A549 treated with dexamethasone at 1 μM for 4 hours (cell line): ENCODE measurements around the gene LRRC1. TPM values are rescaled to one million over a fixed set of nuclear protein-coding genes. Genes with fewer than 3 reads are reported as not detected.

ENCODE experiments used
- total RNA-seq: library from RNA; stranded (reverse); fragments of 200-300 nt; extraction: Qiagen RNA extraction; gene quantifications from 5 replicates; pipeline ENCODE4 v1.2.3, GENCODE V29; 2022

Gene LRRC1
- 5.5 to 7.1 TPM (median 6.2 TPM) in 5 replicates for total RNA-seq

DNA sequence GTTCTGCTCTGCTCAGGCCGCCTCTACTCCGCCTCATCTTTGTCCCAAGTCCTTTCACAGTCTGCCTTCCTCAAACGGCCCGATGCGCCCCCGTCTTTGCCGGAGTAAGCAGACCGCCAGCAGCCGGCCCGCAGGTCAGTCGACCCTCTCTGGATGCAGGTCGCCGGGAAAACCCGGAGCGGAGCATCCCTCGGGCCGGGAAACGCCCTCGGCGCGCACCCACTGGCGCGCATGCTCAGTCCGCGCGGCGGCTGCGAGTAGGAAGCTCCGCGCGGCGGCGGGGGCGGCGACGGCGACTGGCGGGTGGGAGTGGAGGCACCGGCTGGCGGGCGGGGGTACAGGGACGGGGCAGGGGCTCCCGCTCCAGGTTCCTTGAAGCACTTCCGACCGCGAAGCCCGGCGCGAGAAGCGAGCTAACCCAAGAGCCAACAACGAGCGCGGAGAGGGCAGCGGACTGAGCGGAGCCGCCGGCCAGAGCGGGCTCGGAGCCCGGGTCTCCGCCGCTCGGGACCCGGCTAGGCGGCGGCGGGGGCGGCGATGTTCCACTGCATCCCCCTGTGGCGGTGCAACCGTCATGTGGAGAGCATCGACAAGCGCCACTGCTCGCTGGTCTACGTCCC, at the start of gene LRRC1:
LRRC1 (plus strand) TSS at position 286 of the 620 bp plus-strand sequence; CDS start at position 538, 252 bp downstream.

Other genes starting within 250 kb of the LRRC1 start
- gene GCLC, start 249.9 kb upstream of the LRRC1 start, total RNA-seq, result 102 to 129 TPM (median 105 TPM) in 5 replicates
- 0.03 to 0.11 TPM (median 0.08 TPM) in 4 of 5 replicates, not detected in the other for gene KLHL31, start 129.2 kb upstream of the LRRC1 start, total RNA-seq